ENCODE measurements around the gene ARHGAP10. TPM values are rescaled to one million over a fixed set of nuclear protein-coding genes. Genes with fewer than 3 reads are reported as not detected.
"Not testable (repeated sequence)": the region's sequence is repeated elsewhere in the genome, so short reads cannot be mapped to it uniquely, and the experiment has no call there.

The ARHGAP10 gene
- total RNA-seq, 1 donor from 2014 or later, result 111 TPM

- Mint-ChIP-seq H3K4me3 (ENCODE audit: unreplicated experiment) (no peak overlapping the region), H3K9me3 (ENCODE audit: low read depth) (peaks cover 32% of the 10 kb centered on the region), H3K27me3 (ENCODE audit: low read depth) (no peaks in the 10 kb centered on the region), H3K4me1 (ENCODE audit: low read depth) (peaks cover 3% of the 10 kb centered on the region), H3K27ac (ENCODE audit: unreplicated experiment) (no peak overlapping the region), H3K36me3 (ENCODE audit: low read depth) (peaks cover 60% of the 10 kb centered on the region)
- no peak for DNase-seq (ENCODE audit: low spot score)
- TF ChIP-seq CTCF (IDR thresholded peaks at IDR 0.05), result no peak
Measured at GRCh38 chr4:148081745-148082144, 349.9 kb downstream of the ARHGAP10 start.

GRCh38 chr4:148083073-148083472 is 351.2 kb downstream of the ARHGAP10 start:
- Mint-ChIP-seq H3K9me3 (ENCODE audit: low read depth) (peaks cover 41% of the 10 kb centered on the region), H3K36me3 (ENCODE audit: low read depth) (peaks cover 49% of the 10 kb centered on the region)
- not testable (repeated sequence) for H3K27ac Mint-ChIP-seq (ENCODE audit: unreplicated experiment); H3K27me3 Mint-ChIP-seq (ENCODE audit: low read depth); H3K4me3 Mint-ChIP-seq (ENCODE audit: unreplicated experiment); H3K4me1 Mint-ChIP-seq (ENCODE audit: low read depth); DNase-seq (ENCODE audit: low spot score)

- Mint-ChIP-seq H3K27ac (ENCODE audit: unreplicated experiment) (no peak overlapping the region), H3K27me3 (ENCODE audit: low read depth) (no peaks in the 10 kb centered on the region), H3K36me3 (ENCODE audit: low read depth) (peaks cover 5% of the 10 kb centered on the region), H3K4me1 (ENCODE audit: low read depth) (no peaks in the 10 kb centered on the region), H3K4me3 (ENCODE audit: unreplicated experiment) (no peak overlapping the region), H3K9me3 (ENCODE audit: low read depth) (peaks cover 30% of the 10 kb centered on the region)
- no peak for TF ChIP-seq CTCF (IDR thresholded peaks at IDR 0.05)
- DNase-seq (ENCODE audit: low spot score), result peak; percentile 65
Measured at GRCh38 chr4:148089624-148090023, 357.7 kb downstream of the ARHGAP10 start.

- peak; percentile 46 for DNase-seq (ENCODE audit: low spot score)
- TF ChIP-seq CTCF (IDR thresholded peaks at IDR 0.05), result no peak
- Mint-ChIP-seq H3K9me3 (ENCODE audit: low read depth) (peaks cover 26% of the 10 kb centered on the region), H3K27ac (ENCODE audit: unreplicated experiment) (no peak overlapping the region), H3K4me3 (ENCODE audit: unreplicated experiment) (no peak overlapping the region), H3K36me3 (ENCODE audit: low read depth) (peaks cover 2% of the 10 kb centered on the region), H3K27me3 (ENCODE audit: low read depth) (no peaks in the 10 kb centered on the region), H3K4me1 (ENCODE audit: low read depth) (no peaks in the 10 kb centered on the region)
Measured at GRCh38 chr4:148090029-148090428, 358.1 kb downstream of the ARHGAP10 start.

GRCh38 chr4:148090503-148091476 is 358.9 kb downstream of the ARHGAP10 start:
- DNase-seq (ENCODE audit: low spot score), result peak; percentile 81
- Mint-ChIP-seq H3K27me3 (ENCODE audit: low read depth) (no peaks in the 10 kb centered on the region), H3K4me1 (ENCODE audit: low read depth) (no peaks in the 10 kb centered on the region), H3K27ac (ENCODE audit: unreplicated experiment) (no peak overlapping the region), H3K9me3 (ENCODE audit: low read depth) (peaks cover 18% of the 10 kb centered on the region), H3K36me3 (ENCODE audit: low read depth) (no peaks in the 10 kb centered on the region), H3K4me3 (ENCODE audit: unreplicated experiment) (no peak overlapping the region)
- TF ChIP-seq CTCF (IDR thresholded peaks at IDR 0.05), result no peak

Data from chondrocyte (in vitro differentiated cells).